Neural progenitor cell (in vitro differentiated cells): ENCODE results near the gene SSC4D. TPM values are rescaled to one million over a fixed set of nuclear protein-coding genes. Genes with fewer than 3 reads are reported as not detected.
"Not testable (repeated sequence)": the region's sequence is repeated elsewhere in the genome, so short reads cannot be mapped to it uniquely, and the experiment has no call there.

Experiments used
- DNase-seq: peaks from one replicate; pipeline ENCODE4 v3.0.0-alpha.2; 2016; ENCODE audit warnings: low spot score
- H2AFZ ChIP-seq: fragments of 200-600 bp; sonication (generic); replicated peaks from 2 replicates; pipeline ENCODE4 v1.6.1; 2016; ENCODE audit warnings: antibody characterized with exemption
- H3F3A ChIP-seq: fragments of 200-600 bp; sonication (generic); 2 replicates; pipeline ENCODE4 v1.6.1; 2016; ENCODE audit warnings: antibody characterized with exemption, low read depth
- H3K27ac ChIP-seq: fragments of 200-600 bp; sonication (generic); 2 replicates; pipeline ENCODE4 v1.5.1; 2016; ENCODE audit warnings: mild to moderate bottlenecking
- H3K27me3 ChIP-seq: fragments of 200-600 bp; sonication (generic); 2 replicates; pipeline ENCODE4 v1.6.1; 2016; ENCODE audit warnings: mild to moderate bottlenecking, moderate library complexity
- H3K36me3 ChIP-seq: fragments of 200-600 bp; sonication (generic); 2 replicates; pipeline ENCODE4 v1.5.1; 2016
- H3K4me1 ChIP-seq: fragments of 200-600 bp; sonication (generic); 2 replicates; pipeline ENCODE4 v1.6.1; 2016; ENCODE audit warnings: mixed run types
- H3K4me2 ChIP-seq: fragments of 200-600 bp; sonication (generic); 2 replicates; pipeline ENCODE4 v1.6.1; 2016
- H3K4me3 ChIP-seq: fragments of 200-600 bp; sonication (generic); 2 replicates; pipeline ENCODE4 v1.5.1; 2016
- H3K79me2 ChIP-seq: fragments of 200-600 bp; sonication (generic); 2 replicates; pipeline ENCODE4 v1.6.1; 2016; ENCODE audit warnings: low read depth
- H3K9ac ChIP-seq: fragments of 200-600 bp; sonication (generic); 2 replicates; pipeline ENCODE4 v1.6.1; 2016
- H3K9me3 ChIP-seq: fragments of 200-600 bp; sonication (generic); 2 replicates; pipeline ENCODE4 v1.5.1; 2016; ENCODE audit warnings: low read depth
- H4K20me1 ChIP-seq: fragments of 200-600 bp; sonication (generic); 2 replicates; pipeline ENCODE4 v1.6.1; 2016; ENCODE audit warnings: low read depth
- H3K27ac Mint-ChIP-seq: 3 replicates; pipeline ENCODE4 v1.8.0; 2021; ENCODE audit warnings: mixed read lengths
- H3K27me3 Mint-ChIP-seq: 2 replicates; pipeline ENCODE4 v1.8.0; 2022; ENCODE audit warnings: low read depth, mild to moderate bottlenecking, inconsistent platforms, moderate library complexity, mixed read lengths; ENCODE audit not compliant: insufficient read depth
- H3K36me3 Mint-ChIP-seq: 3 replicates; pipeline ENCODE4 v1.8.0; 2021; ENCODE audit warnings: mixed read lengths
- H3K4me1 Mint-ChIP-seq: 3 replicates; pipeline ENCODE4 v1.8.0; 2021; ENCODE audit warnings: mixed read lengths
- H3K4me3 Mint-ChIP-seq: 3 replicates; pipeline ENCODE4 v1.8.0; 2021; ENCODE audit warnings: mild to moderate bottlenecking, moderate library complexity, mixed read lengths
- H3K9me3 Mint-ChIP-seq: 3 replicates; pipeline ENCODE4 v1.8.0; 2020; ENCODE audit warnings: mixed read lengths
- CTCF ChIP-seq: fragments of 200-600 bp; sonication (generic); IDR thresholded peaks from 2 replicates; pipeline ENCODE4 v1.5.1; 2017; ENCODE audit warnings: antibody characterized with exemption, mild to moderate bottlenecking
- EZH2 ChIP-seq: fragments of 200-600 bp; sonication (generic); IDR thresholded peaks from 2 replicates; pipeline ENCODE4 v1.6.1; 2017; ENCODE audit warnings: antibody characterized with exemption, mild to moderate bottlenecking, moderate library complexity
- EZH2phosphoT487 ChIP-seq: fragments of 200-600 bp; sonication (generic); IDR thresholded peaks from 2 replicates; pipeline ENCODE4 v1.6.1; 2017; ENCODE audit warnings: antibody characterized with exemption
- total RNA-seq: library from RNA; depleted of rRNA; stranded (reverse); fragments of >200 nt; gene quantifications from 2 replicates; pipeline ENCODE4 v1.2.3, GENCODE V29; 2015; ENCODE audit warnings: low replicate concordance

The SSC4D gene
- total RNA-seq, 1 donor from 2014 or later, result 0.43 TPM

- Histone ChIP-seq H4K20me1 (no peaks in the 10 kb centered on the region), H3K4me1 (peaks cover 5% of the 10 kb centered on the region), H3K79me2 (no peaks in the 10 kb centered on the region), H3K9me3 (no peaks in the 10 kb centered on the region), H2AFZ (no peak overlapping the region), H3F3A (peaks cover 9% of the 10 kb centered on the region), H3K36me3 (no peaks in the 10 kb centered on the region), H3K4me2 (no peak overlapping the region), H3K27me3 (no peaks in the 10 kb centered on the region), H3K27ac (no peak overlapping the region), H3K4me3 (no peak overlapping the region), H3K9ac (no peak overlapping the region)
- TF ChIP-seq EZH2phosphoT487, result no peak
- no peak for TF ChIP-seq EZH2
- no peak for TF ChIP-seq CTCF
- H3K9me3 Mint-ChIP-seq, result no peaks in the 10 kb centered on the region
- no peaks in the 10 kb centered on the region for H3K36me3 Mint-ChIP-seq
- DNase-seq, result no peak
- peaks cover 13% of the 10 kb centered on the region for H3K4me1 Mint-ChIP-seq
- H3K27ac Mint-ChIP-seq, result no peak overlapping the region
- peaks cover 6% of the 10 kb centered on the region for H3K27me3 Mint-ChIP-seq
- H3K4me3 Mint-ChIP-seq, result no peak overlapping the region
Measured at GRCh38 chr7:76427635-76428034, 18.1 kb upstream of the SSC4D start.

- no peak overlapping the region for H3K27ac ChIP-seq
- Mint-ChIP-seq H3K27me3 (peaks cover 6% of the 10 kb centered on the region), H3K9me3 (no peaks in the 10 kb centered on the region), H3K36me3 (no peaks in the 10 kb centered on the region), H3K27ac (no peak overlapping the region), H3K4me1 (peaks cover 13% of the 10 kb centered on the region), H3K4me3 (no peak overlapping the region)
- no peaks in the 10 kb centered on the region for H3K27me3 ChIP-seq
- peaks cover 9% of the 10 kb centered on the region for H3F3A ChIP-seq
- DNase-seq, result no peak
- H3K4me3 ChIP-seq, result no peak overlapping the region
- no peaks in the 10 kb centered on the region for H3K9me3 ChIP-seq
- no peaks in the 10 kb centered on the region for H4K20me1 ChIP-seq
- peaks cover 5% of the 10 kb centered on the region for H3K4me1 ChIP-seq
- TF ChIP-seq CTCF (no peak), EZH2 (no peak), EZH2phosphoT487 (no peak)
- no peaks in the 10 kb centered on the region for H3K36me3 ChIP-seq
- H3K9ac ChIP-seq, result no peak overlapping the region
- H3K4me2 ChIP-seq, result no peak overlapping the region
- H2AFZ ChIP-seq, result no peak overlapping the region
- H3K79me2 ChIP-seq, result no peaks in the 10 kb centered on the region
Measured at GRCh38 chr7:76426246-76426645, 16.7 kb upstream of the SSC4D start.

- H3K27me3 ChIP-seq, H3F3A ChIP-seq, H3K4me2 ChIP-seq, H3K9ac ChIP-seq, H3K27ac Mint-ChIP-seq, DNase-seq, H3K27ac ChIP-seq, H3K9me3 Mint-ChIP-seq, H3K4me3 ChIP-seq, H3K27me3 Mint-ChIP-seq, H3K9me3 ChIP-seq, H3K36me3 Mint-ChIP-seq, H2AFZ ChIP-seq, H3K36me3 ChIP-seq, H3K4me3 Mint-ChIP-seq, H4K20me1 ChIP-seq, H3K79me2 ChIP-seq, H3K4me1 ChIP-seq: not testable (repeated sequence)
- H3K4me1 Mint-ChIP-seq, result peaks cover 13% of the 10 kb centered on the region
Measured at GRCh38 chr7:76425558-76425957, 16.1 kb upstream of the SSC4D start.

GRCh38 chr7:76425156-76425555, 15.7 kb upstream of the SSC4D start:
- Histone ChIP-seq H3K4me1 (peaks cover 5% of the 10 kb centered on the region), H3K27me3 (no peaks in the 10 kb centered on the region), H3K4me3 (no peak overlapping the region), H3K4me2 (no peak overlapping the region), H3K9ac (no peak overlapping the region), H3K27ac (no peak overlapping the region), H3F3A (peaks cover 9% of the 10 kb centered on the region), H2AFZ (no peak overlapping the region), H3K79me2 (no peaks in the 10 kb centered on the region), H3K36me3 (no peaks in the 10 kb centered on the region), H4K20me1 (no peaks in the 10 kb centered on the region), H3K9me3 (no peaks in the 10 kb centered on the region)
- Mint-ChIP-seq H3K4me3 (no peak overlapping the region), H3K36me3 (no peaks in the 10 kb centered on the region), H3K4me1 (peaks cover 13% of the 10 kb centered on the region), H3K27me3 (peaks cover 5% of the 10 kb centered on the region), H3K9me3 (peaks cover 4% of the 10 kb centered on the region), H3K27ac (peak overlapping the region; percentile 69)
- TF ChIP-seq EZH2, result no peak
- no peak for TF ChIP-seq EZH2phosphoT487
- no peak for TF ChIP-seq CTCF
- no peak for DNase-seq
